Trophoblast cell (in vitro differentiated cells and primary cell): ENCODE measurements around the gene MLLT1.

Source experiments
- DNase-seq, 2 donors: peaks; one replicate each; pipeline ENCODE4 v3.0.0-alpha.2; 2016
- H2AFZ ChIP-seq: 2 replicates; pipeline ENCODE4 v1.6.1; 2013; ENCODE audit warnings: low read length, moderate library complexity, mild to moderate bottlenecking; ENCODE audit not compliant: insufficient read depth, poor library complexity
- H2AK5ac ChIP-seq: 2 replicates; pipeline ENCODE4 v1.6.1; 2013; ENCODE audit warnings: mild to moderate bottlenecking, low read length
- H2BK120ac ChIP-seq: 2 replicates; pipeline ENCODE4 v1.6.1; 2013; ENCODE audit warnings: low read length, mild to moderate bottlenecking, moderate library complexity; ENCODE audit not compliant: insufficient read depth, poor library complexity
- H2BK12ac ChIP-seq: 2 replicates; pipeline ENCODE4 v1.6.1; 2013; ENCODE audit warnings: mild to moderate bottlenecking, low read length, moderate library complexity
- H2BK5ac ChIP-seq: 2 replicates; pipeline ENCODE4 v1.6.1; 2013; ENCODE audit warnings: low read length, low read depth, moderate library complexity, mild to moderate bottlenecking; ENCODE audit not compliant: poor library complexity
- H3K14ac ChIP-seq: 2 replicates; pipeline ENCODE4 v1.6.1; 2013; ENCODE audit warnings: mild to moderate bottlenecking, low read length
- H3K18ac ChIP-seq: 2 replicates; pipeline ENCODE4 v1.6.1; 2013; ENCODE audit warnings: mild to moderate bottlenecking, low read length
- H3K23ac ChIP-seq: 2 replicates; pipeline ENCODE4 v1.6.1; 2013; ENCODE audit warnings: low read length
- H3K27ac ChIP-seq: 2 replicates; pipeline ENCODE4 v1.5.1; 2013; ENCODE audit warnings: low read depth, mild to moderate bottlenecking, inconsistent platforms, low read length, moderate library complexity
- H3K27me3 ChIP-seq: 2 replicates; pipeline ENCODE4 v1.6.1; 2013; ENCODE audit warnings: inconsistent platforms, mild to moderate bottlenecking, low read length, moderate library complexity; ENCODE audit not compliant: insufficient read depth
- H3K36me3 ChIP-seq, 2 experiments: 1 replicate in 1 of 2; 2 replicates in 1 of 2; pipeline ENCODE4 v1.6.1; 2013; ENCODE audit warnings: low read length in 2 of 2, mild to moderate bottlenecking in 2 of 2, moderate library complexity in 1 of 2; ENCODE audit not compliant: insufficient read depth in 2 of 2, control insufficient read depth in 1 of 2
- H3K4ac ChIP-seq: 2 replicates; pipeline ENCODE4 v1.6.1; 2013; ENCODE audit warnings: low read depth, mild to moderate bottlenecking, low read length, moderate library complexity
- H3K4me1 ChIP-seq, 2 experiments: 1 replicate in 1 of 2; 2 replicates in 1 of 2; pipeline ENCODE4 v1.6.1; 2013; ENCODE audit warnings: low read length in 2 of 2, mild to moderate bottlenecking in 2 of 2, moderate library complexity in 1 of 2; ENCODE audit not compliant: insufficient read depth in 2 of 2, control insufficient read depth in 1 of 2
- H3K4me2 ChIP-seq: 2 replicates; pipeline ENCODE4 v1.6.1; 2013; ENCODE audit warnings: inconsistent platforms, mild to moderate bottlenecking, low read length, moderate library complexity
- H3K4me3 ChIP-seq: 2 replicates; pipeline ENCODE4 v1.5.1; 2013; ENCODE audit warnings: mild to moderate bottlenecking, low read depth, low read length, inconsistent platforms
- H3K79me1 ChIP-seq: one replicate; pipeline ENCODE4 v1.6.1; 2013; ENCODE audit warnings: low read length
- H3K79me2 ChIP-seq: 2 replicates; pipeline ENCODE4 v1.6.1; 2013; ENCODE audit warnings: low read length, mild to moderate bottlenecking; ENCODE audit not compliant: control insufficient read depth, insufficient read depth, poor library complexity
- H3K9ac ChIP-seq: 2 replicates; pipeline ENCODE4 v1.6.1; 2013; ENCODE audit warnings: mild to moderate bottlenecking, low read length
- H3K9me3 ChIP-seq: 2 replicates; pipeline ENCODE4 v1.6.1; 2013; ENCODE audit warnings: low read depth, mild to moderate bottlenecking, control low read depth, inconsistent platforms, low read length; ENCODE audit not compliant: insufficient read depth
- H4K12ac ChIP-seq: 2 replicates; pipeline ENCODE4 v1.6.1; 2013; ENCODE audit warnings: low read depth, mild to moderate bottlenecking, low read length, moderate library complexity
- H4K8ac ChIP-seq: 2 replicates; pipeline ENCODE4 v1.6.1; 2013; ENCODE audit warnings: low read depth, mild to moderate bottlenecking, low read length, moderate library complexity
- H4K91ac ChIP-seq: one replicate; pipeline ENCODE4 v1.6.1; 2013; ENCODE audit warnings: low read depth, mild to moderate bottlenecking, low read length, moderate library complexity
- WGBS: extraction: QIAGEN DNeasy Blood & Tissue Kit; methylation state at CpG from one replicate; pipeline ENCODE4 v1.1.7; 2013; ENCODE audit warnings: missing lambda C conversion rate; ENCODE audit not compliant: insufficient read length, insufficient coverage; ENCODE audit errors: extremely low coverage; 5-methylcytosine and 5-hydroxymethylcytosine counted together

Gene MLLT1

DNA sequence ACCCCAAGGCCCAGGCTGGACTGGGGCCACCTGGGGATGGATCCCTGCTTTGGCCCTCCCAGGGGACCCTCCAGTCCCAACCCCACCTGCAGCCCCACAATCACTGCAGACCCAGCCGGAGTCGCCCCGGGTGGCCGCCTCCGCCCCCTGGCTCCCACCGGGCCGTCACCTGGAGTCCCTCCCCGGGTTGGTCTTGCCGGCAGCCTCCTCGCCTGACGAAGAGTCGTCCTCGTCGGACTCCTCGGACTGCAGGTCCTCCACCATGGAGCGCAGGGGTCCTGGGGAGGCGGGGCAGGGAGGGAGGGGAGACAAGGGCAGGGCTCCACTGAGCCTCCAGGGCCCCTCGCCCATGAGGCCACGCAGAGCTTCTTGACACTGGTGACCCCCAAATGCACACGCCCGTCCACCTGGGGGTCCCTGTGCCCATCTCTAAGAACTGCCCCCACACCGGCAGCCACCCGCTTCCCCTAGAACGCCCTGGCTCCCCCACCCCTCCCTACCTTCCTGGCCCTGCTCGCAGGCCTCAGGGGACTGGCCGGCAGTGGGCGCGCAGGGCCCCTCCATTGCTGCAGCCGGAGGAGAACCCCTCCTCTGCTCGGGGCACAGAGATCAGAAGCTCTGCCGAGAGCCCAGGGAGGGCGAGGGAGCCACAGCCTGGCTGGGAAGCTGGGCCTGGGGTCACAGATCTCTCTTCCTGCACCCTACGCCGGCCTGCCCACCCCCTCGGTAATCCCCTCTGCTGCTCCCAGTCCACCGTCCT, 63.4 kb downstream of the MLLT1 start:
- Histone ChIP-seq H3K9ac (no peak overlapping the region), H2BK5ac (peak overlapping the region; percentile 90), H2BK12ac (peak overlapping the region; percentile 66), H3K4ac (peak overlapping the region; percentile 51), H2AFZ (peak overlapping the region; percentile 32), H3K4me1 (peaks cover 31% of the 10 kb centered on the region in 2 experiments), H4K12ac (peak overlapping the region; percentile 64), H2AK5ac (peak overlapping the region; percentile 83), H3K79me2 (peaks cover 11% of the 10 kb centered on the region), H2BK120ac (peak overlapping the region; percentile 92), H3K79me1 (peaks cover 35% of the 10 kb centered on the region), H4K8ac (peak overlapping the region; percentile 81), H3K14ac (peak overlapping the region; percentile 79), H3K4me3 (no peak overlapping the region), H3K36me3 (peaks cover 54 to 68% of the 10 kb centered on the region in 2 experiments), H4K91ac (peak overlapping the region; percentile 97), H3K27ac (peak overlapping the region; percentile 44), H3K27me3 (no peaks in the 10 kb centered on the region), H3K9me3 (no peaks in the 10 kb centered on the region), H3K4me2 (peak overlapping the region; percentile 50), H3K18ac (peak overlapping the region; percentile 86), H3K23ac (no peak overlapping the region)
- no CpG with 5 or more reads among the region's 36 CpGs for WGBS
- DNase-seq, result no peak

DNA sequence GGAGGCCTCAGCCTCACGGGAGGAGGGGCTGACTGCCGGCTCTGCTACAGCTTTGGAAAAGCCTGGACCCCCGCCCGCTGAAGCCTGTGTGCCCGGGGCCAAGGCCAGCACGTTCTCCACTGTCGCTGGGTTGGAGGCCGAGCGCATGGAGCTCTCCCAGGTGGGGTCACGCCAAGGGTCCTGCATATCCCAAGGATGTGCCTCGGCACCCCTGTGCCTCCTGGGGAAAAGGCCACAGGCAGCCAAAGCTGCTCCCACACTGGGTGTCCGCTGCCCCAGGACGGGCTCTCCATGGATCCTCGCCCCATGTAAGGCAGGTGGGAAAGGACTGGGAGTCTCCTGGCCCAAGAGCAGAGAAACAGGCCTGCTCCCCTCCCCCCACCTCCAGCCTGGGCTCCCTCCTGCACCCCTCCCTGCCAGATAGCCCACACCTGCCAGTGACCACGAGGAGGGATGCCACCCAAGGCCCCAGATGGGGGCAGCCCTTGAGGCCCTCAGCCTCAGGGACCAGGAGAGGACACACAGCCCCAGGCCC, 64.0 kb downstream of the MLLT1 start:
- no peaks in the 10 kb centered on the region for H3K27me3 ChIP-seq
- H3K4me1 ChIP-seq, result peaks cover 31% of the 10 kb centered on the region in 2 experiments
- H3K9me3 ChIP-seq, result no peaks in the 10 kb centered on the region
- H2BK120ac ChIP-seq, result peak overlapping the region; percentile 92
- no peak for DNase-seq
- H2AK5ac ChIP-seq, result peak overlapping the region; percentile 83
- peak overlapping the region; percentile 90 for H2BK5ac ChIP-seq
- H3K4me2 ChIP-seq, result no peak overlapping the region
- peak overlapping the region; percentile 81 for H4K8ac ChIP-seq
- peak overlapping the region; percentile 44 for H3K27ac ChIP-seq
- H3K79me1 ChIP-seq, result peaks cover 33% of the 10 kb centered on the region
- H2AFZ ChIP-seq, result no peak overlapping the region
- peak overlapping the region; percentile 86 for H3K18ac ChIP-seq
- no peak overlapping the region for H3K9ac ChIP-seq
- H3K4ac ChIP-seq, result peak overlapping the region; percentile 29
- peak overlapping the region; percentile 30 for H2BK12ac ChIP-seq
- WGBS, result no CpG with 5 or more reads among the region's 15 CpGs
- H3K14ac ChIP-seq, result peak overlapping the region; percentile 79
- no peak overlapping the region for H4K12ac ChIP-seq
- H3K23ac ChIP-seq, result no peak overlapping the region
- peaks cover 11% of the 10 kb centered on the region for H3K79me2 ChIP-seq
- H4K91ac ChIP-seq, result peak overlapping the region; percentile 97
- peaks cover 53 to 68% of the 10 kb centered on the region in 2 experiments for H3K36me3 ChIP-seq
- no peak overlapping the region for H3K4me3 ChIP-seq

DNA sequence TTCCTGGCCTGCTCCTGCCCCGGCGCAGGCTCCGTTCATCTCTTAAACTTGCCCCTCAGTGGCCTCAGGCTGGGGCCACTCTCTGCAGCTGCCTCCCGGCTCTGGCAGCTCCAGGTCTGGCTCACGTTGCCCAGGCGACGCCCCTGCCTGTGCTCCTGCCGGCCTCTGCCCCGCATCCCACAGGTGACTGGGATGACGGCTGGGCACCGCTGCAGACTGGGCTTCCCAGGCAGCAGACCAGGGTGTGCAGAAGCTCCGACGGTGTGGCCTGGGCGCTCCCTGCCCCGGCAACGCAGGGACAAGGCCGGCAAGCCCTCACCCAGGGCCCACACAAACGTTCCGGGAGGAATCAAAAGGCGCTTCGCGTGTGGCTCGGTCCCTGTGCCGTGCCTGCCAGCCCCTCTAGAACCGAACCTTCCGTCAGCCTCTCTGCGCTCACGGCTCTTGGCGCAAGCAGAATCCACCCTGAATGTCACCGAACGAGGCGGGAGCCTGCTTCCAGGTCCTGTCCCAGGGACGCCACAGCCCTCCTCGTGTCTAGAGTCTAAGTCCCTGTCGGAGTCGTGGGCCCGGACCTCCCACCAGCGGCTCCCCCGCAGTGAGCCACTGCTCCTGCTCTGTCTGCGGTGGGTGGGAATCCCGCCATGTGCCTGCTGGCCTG, 64.8 kb downstream of the MLLT1 start:
- Histone ChIP-seq H3K14ac (no peak overlapping the region), H3K4ac (peak overlapping the region; percentile 12), H2BK120ac (no peak overlapping the region), H2AK5ac (no peak overlapping the region), H3K79me2 (peaks cover 11% of the 10 kb centered on the region), H3K18ac (peak overlapping the region; percentile 32), H3K4me2 (no peak overlapping the region), H3K9me3 (no peaks in the 10 kb centered on the region), H4K12ac (peak overlapping the region; percentile 1), H2BK5ac (no peak overlapping the region), H3K79me1 (peaks cover 33% of the 10 kb centered on the region), H3K9ac (no peak overlapping the region), H3K4me1 (peaks cover 31% of the 10 kb centered on the region in 2 experiments), H2BK12ac (no peak overlapping the region), H3K27me3 (no peaks in the 10 kb centered on the region), H3K4me3 (no peak overlapping the region), H2AFZ (no peak overlapping the region), H4K8ac (no peak overlapping the region), H3K27ac (no peak overlapping the region), H3K23ac (no peak overlapping the region), H4K91ac (peak overlapping the region; percentile 9), H3K36me3 (peaks cover 50 to 70% of the 10 kb centered on the region in 2 experiments)
- DNase-seq, result peak; percentile 35 to 60
- WGBS, result no CpG with 5 or more reads among the region's 41 CpGs

DNA sequence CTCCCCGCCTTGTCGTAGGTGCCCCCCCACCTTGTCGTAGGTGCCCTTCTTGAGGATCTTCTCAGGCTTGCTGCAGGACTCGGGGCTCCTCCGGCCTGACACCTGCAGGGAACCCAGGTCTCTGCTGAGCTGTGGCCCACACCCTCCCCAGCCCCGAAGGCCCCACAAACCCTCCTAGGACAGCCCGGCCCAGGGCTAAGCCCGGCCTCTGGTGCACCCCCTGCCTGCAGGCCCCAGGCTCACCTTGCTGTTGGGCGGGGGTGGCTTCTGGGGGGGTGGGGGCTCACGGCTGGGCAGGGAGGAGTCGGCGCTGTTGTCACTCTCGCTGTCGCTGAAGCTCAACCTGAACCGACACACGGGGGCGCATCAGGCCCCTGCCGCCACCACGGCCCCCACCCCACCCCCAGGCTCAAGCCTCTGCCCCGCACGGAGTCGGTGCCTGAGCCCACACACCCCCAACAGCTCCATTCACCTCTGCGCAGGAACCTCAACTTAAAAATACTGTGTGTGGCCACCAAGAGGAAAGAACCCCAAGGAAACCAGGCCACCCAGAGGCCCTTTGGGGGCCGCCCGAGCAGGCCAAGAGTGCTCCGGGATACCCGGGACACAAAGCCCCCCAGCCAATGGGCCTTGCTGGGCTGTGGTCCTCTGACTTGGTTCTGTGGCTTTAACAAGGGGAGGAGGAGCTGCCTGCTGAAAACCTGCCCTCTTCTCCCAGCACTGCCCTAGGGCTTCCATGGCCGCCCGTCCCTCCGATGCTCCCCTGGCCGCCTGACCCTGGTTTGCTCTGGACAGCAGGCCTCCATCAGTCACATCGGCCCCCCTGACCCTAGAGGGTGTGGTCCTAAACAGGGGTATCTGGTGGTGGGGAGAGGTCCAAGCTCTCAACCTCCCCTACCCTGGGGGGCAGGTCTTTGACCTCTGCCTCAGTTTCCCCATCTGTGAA, 65.8 kb downstream of the MLLT1 start:
- peaks cover 31% of the 10 kb centered on the region for H3K79me1 ChIP-seq
- no peak overlapping the region for H4K8ac ChIP-seq
- H3K9me3 ChIP-seq, result no peaks in the 10 kb centered on the region
- H4K12ac ChIP-seq, result no peak overlapping the region
- no peak overlapping the region for H3K4ac ChIP-seq
- no peak overlapping the region for H2BK5ac ChIP-seq
- H2AK5ac ChIP-seq, result no peak overlapping the region
- no peak overlapping the region for H3K23ac ChIP-seq
- H2AFZ ChIP-seq, result no peak overlapping the region
- WGBS, result no CpG with 5 or more reads among the region's 32 CpGs
- H3K36me3 ChIP-seq, result peaks cover 43 to 61% of the 10 kb centered on the region in 2 experiments
- no peak overlapping the region for H2BK120ac ChIP-seq
- H3K27me3 ChIP-seq, result no peaks in the 10 kb centered on the region
- H2BK12ac ChIP-seq, result no peak overlapping the region
- H3K27ac ChIP-seq, result no peak overlapping the region
- H3K4me2 ChIP-seq, result no peak overlapping the region
- no peak overlapping the region for H3K4me3 ChIP-seq
- DNase-seq, result no peak
- H3K9ac ChIP-seq, result no peak overlapping the region
- no peak overlapping the region for H3K18ac ChIP-seq
- no peak overlapping the region for H4K91ac ChIP-seq
- peaks cover 11% of the 10 kb centered on the region for H3K79me2 ChIP-seq
- H3K4me1 ChIP-seq, result peaks cover 31% of the 10 kb centered on the region in 2 experiments
- H3K14ac ChIP-seq, result no peak overlapping the region
